Left renal cortex interstitium (tissue), 4 donors: ENCODE data around the gene OSBPL8. TPM values are rescaled to one million over a fixed set of nuclear protein-coding genes. Genes with fewer than 3 reads are reported as not detected.
A peak's percentile ranks its signal among the peaks of the same experiment; 100 is the strongest.

Source experiments
- DNase-seq, 4 donors: peaks; one replicate each; pipeline ENCODE4 v3.0.0-alpha.2; 2013; ENCODE audit warnings: low read depth in 4 of 4, low spot score in 2 of 4, missing footprints in 1 of 4
- polyA plus RNA-seq, 4 donors: library from polyadenylated mRNA; unstranded; fragments of 120-200 nt; gene quantifications; one replicate each; pipeline ENCODE4 v1.2.1, GENCODE V29; 2013; ENCODE audit not compliant: insufficient read length in 4 of 4

Gene OSBPL8, protein sequence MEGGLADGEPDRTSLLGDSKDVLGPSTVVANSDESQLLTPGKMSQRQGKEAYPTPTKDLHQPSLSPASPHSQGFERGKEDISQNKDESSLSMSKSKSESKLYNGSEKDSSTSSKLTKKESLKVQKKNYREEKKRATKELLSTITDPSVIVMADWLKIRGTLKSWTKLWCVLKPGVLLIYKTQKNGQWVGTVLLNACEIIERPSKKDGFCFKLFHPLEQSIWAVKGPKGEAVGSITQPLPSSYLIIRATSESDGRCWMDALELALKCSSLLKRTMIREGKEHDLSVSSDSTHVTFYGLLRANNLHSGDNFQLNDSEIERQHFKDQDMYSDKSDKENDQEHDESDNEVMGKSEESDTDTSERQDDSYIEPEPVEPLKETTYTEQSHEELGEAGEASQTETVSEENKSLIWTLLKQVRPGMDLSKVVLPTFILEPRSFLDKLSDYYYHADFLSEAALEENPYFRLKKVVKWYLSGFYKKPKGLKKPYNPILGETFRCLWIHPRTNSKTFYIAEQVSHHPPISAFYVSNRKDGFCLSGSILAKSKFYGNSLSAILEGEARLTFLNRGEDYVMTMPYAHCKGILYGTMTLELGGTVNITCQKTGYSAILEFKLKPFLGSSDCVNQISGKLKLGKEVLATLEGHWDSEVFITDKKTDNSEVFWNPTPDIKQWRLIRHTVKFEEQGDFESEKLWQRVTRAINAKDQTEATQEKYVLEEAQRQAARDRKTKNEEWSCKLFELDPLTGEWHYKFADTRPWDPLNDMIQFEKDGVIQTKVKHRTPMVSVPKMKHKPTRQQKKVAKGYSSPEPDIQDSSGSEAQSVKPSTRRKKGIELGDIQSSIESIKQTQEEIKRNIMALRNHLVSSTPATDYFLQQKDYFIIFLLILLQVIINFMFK
- polyA plus RNA-seq, result 10 to 100 TPM; 57.6 to 77.4 (median 71.3) TPM

- peak; percentile 86 to 91 (median 88) for DNase-seq
Measured at GRCh38 chr12:76559400-76560085, at the start of gene OSBPL8. OSBPL8 (minus strand) TSS chr12:76559771; CDS start chr12:76487551, 72,220 bp downstream.

DNA sequence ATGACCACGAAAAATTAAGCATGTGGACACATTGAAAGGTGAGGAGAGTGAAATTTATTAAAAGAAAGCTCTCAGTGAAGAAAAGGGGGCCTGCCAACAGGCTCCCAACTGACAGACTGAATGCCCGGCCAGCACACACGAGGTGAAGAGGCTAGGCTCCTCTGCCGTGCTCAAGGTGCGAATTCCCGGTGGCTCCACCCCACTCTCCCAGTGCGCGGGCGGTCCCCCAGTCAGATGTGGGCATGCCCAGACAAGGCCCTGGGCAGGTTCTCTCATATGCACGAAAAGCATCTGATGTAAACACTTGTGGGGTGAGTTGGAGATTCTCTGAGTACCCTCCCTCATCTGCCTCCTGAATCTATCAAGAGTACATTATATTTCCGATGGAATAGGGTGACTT lies 48.5 kb upstream of the OSBPL8 start:
- DNase-seq, result no peak

GRCh38 chr12:76595056-76595455 lies 35.5 kb upstream of the OSBPL8 start:
- DNase-seq, result no peak

- no peak for DNase-seq
Measured at GRCh38 chr12:76591476-76591875, 31.9 kb upstream of the OSBPL8 start.

GRCh38 chr12:76590131-76590530 lies 30.6 kb upstream of the OSBPL8 start:
- DNase-seq, result no peak

DNA sequence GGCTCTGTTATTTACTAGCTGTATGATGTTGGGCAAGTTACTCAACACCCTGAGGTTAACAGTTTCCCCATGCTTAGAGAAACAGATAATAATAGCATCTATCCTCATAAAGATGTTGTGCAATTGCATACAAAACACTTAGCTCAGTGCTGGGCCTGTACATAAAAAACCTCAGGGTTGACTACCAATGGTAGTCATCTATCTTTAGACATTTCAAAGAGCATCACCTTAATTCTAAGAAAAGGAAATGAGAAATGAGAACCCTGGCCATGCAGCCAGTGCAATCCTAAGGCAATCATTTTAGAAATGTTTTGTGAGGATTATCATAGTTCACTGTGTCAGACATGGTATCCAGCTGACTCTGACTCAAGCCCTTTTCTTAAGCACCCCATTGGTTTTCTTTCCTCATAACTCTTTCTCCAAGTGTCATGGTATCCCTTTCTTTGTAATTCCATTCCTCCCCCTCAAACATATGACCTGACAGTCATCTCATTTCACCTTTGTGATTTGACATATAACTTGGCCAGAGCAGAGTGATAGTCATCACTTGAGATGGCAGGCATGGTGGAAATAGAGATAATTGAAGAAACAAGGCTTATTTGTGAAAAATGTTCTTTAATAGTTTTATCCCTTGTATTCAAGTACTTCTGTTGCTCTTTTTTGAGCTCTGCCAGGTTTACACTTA lies 29.5 kb upstream of the OSBPL8 start:
- no peak for DNase-seq

DNA sequence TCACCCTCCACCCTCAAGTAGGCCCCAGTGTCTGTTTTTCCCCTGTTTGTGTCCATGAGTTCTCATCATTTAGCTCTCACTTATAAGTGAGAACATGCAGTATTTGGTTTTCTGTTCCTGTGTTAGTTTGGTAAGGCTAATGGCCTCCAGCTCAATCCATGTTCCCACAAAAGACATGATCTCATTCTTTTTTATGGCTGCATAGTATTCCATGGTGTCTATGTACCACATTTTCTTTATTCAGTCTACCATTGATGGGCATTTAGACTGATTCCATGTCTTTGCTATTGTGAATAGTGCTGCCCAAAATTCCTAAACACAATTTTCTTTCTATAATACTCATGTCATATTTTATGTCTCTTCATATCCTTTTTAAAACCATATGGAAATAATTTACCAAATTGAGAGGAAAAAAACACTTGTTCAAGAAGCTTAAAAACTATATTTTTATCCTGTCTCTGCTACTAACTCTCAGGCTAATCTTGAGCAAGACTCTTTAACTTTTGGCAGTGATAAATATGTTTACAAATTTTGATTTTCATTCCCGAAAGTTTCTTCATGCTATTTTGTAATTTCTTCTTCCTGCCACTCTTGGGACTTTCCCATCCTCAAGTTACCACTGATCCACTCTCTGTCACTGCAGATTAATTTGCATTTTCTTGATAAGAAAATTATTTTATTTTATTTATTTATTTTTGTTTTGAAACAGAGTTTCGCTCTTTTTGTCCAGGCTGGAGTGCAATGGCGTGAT lies 28.0 kb upstream of the OSBPL8 start:
- no peak for DNase-seq

GRCh38 chr12:76586764-76587395 lies 27.3 kb upstream of the OSBPL8 start:
- peak in 3 of 4 donors; percentile 3 to 17 (median 5) for DNase-seq

DNA sequence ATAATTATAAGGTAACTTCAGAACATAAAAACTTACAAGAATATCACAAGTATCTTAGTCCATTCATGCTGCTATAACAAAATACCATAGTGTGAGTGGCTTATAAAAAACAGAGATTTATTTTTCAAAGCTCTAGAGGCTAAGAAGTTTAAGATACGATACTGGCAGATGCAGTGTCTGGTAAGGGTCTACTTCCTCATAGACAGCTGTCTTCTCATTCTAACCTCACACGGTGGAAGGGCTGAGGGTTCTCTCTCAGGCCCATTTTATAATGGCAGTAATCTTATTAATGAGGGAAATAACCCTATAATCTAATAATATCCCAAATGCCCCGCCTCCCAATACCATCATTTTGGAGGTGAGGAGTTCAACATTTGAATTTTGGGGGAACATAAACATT lies 23.7 kb upstream of the OSBPL8 start:
- DNase-seq, result no peak

GRCh38 chr12:76573840-76574373 lies 14.3 kb upstream of the OSBPL8 start:
- DNase-seq, result no peak

DNA sequence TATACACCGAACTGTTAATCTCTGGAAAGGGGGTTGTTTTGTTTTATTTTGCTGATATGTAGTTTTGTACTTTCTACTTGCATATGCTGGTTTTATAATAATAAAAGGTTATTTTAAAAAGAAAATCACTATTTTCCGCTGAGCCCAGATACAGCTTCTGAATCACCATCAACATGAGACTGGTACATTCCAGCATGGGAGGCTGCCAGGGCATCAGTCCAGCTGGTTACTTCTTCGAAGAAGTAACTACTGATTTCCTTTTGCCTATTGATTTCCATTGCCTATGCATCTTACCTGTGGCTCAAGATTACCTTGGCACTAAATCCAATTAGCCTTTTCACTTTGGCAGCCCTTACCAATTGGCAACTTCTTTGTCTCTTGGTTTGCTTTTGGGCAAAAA lies 11.7 kb upstream of the OSBPL8 start:
- DNase-seq, result no peak

DNA sequence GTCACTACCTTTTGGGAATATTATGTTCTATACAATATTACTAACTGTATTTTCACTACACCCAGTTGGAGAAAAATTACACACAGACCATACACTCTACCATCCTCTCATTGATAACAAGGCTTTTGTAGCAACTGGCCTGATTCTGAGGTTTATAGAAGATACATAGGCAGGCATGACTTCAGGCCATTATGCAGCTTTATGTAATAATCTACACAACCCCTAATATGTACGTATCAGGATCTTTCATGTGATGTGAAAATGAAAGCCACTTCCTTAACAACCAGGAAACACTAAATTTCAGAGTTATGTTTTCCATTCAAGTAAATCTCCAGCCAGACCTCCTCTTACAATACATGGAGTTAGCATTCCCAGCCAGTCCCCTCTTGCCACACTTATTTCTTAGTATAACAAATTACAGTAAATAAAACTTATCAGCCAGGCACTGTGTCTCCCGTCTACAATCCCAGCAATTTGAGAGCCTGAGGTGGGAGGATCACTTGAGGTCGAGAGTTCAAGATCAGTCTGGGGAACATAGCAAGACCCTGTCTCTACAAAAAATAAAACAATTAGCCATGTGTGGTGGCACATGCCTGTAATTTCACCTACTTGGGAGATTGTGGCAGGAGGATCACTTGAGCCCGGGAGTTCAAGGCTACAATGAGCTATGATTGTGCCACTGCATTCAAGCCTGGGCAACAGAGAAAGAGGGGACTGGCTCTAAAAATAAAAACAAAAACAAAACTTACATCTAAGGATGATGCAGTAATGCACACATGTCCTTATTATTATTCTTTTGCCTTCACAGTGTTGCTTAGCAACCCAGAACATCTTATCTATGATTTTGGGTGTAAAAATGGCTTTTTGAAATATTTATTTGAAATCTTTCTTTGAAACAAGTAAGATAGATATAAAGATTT lies 10.4 kb upstream of the OSBPL8 start:
- DNase-seq, result no peak

DNA sequence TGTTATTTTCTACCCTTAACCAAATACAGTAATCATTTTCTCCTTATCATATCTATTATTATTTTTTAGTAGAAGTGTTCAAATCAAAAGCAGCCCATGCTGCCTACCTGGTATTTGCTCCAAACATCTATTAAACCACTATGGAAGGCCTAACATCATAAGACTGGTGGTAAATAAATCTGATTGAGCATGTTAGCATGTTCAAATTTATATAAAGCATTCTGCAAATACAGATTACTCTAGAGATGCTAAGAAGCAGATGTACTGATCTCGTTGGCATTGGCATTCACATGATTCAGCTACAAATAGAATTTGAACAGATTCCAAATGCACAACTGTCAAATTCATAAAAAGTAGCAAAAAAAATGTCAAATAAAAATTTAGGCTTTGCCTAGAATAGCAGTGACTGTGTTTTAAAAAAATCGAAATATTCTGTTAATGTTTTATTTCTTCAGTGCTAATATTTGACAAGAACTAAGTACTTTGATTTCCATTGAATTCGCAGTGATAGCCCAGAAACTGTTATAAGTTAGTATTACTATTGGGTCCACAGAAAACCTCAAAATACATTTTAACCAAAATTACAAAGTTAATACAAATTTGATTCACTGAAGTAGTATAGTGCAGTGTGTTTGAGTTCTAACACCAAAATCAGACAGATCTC lies 9.4 kb upstream of the OSBPL8 start:
- no peak for DNase-seq

DNA sequence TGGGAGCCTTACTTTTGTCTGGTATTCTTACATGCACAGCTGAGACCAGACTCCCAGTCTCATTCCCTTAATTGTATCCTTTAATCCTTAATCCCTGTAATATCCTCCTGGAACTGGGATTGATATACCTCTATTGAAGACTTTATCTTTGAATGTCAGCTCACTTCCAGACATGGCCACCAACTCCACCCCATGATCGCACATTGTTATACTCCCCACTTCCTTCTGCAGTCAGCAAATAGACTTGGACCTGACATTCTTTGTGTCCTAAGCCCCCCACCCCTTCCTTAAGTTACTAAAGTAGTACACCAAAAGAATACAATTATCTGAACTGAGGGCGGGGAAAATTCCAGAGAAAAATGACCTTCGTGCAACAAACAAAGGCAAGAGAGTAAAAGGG lies 8.6 kb upstream of the OSBPL8 start:
- no peak for DNase-seq

DNA sequence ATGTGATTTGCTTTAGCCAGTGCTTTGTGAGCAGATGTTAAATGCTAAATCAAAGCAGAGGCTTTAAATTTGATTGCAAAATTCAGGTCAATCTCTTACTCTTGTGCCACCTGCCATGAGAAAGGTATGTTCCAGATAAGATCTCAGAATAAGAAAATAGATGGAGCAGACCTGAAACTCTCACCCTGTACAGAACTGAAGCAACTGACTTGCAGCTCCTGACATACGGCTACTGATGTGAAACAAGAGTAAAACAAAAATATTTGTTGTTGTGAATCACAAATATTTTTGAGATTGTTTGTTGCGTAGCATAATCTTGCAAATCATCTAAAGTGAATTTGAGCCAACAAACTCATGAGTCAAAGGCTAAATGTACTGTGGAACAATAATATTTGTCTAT lies 3.5 kb upstream of the OSBPL8 start:
- DNase-seq, result no peak

DNA sequence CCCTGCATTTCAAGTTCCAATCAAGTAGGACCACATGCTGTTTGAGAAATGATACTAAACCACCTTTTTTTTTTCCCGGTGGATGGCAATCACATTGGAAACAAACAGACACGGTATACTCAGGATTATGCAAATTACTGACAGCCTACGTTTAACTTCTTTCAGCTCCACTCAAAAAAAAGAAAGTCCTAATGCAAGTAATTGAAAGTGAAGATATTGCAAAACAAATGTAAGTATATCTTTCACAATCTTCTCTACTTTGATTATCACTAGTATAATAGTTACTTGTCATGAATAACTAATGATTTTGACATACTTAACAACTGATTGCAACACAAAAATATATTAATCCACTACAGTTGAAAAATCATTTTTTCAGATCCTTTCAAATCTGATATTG lies 2.6 kb upstream of the OSBPL8 start:
- no peak for DNase-seq

DNA sequence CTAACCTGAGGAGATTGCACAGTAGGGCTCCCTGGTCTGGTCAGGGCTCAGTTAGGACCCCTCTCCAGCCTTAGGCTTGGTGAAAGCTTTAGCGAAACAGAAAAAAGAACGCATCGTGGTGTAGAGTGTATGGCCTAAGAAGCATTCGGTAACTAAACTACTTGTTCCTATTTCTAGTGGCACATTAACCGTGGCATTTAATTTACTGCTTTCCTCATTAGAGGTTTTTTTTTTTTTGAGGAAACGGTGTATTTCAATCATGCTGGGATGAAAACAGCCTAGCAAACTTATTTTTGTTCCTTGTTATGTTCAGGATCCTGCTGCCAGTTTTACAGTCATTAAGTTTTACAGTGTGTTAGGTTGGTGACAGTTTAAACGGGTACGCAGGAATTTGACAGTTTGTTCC lies 518 bp upstream of the OSBPL8 start:
- no peak for DNase-seq
